ENCODE measurements around the gene SPATA13.

DNA sequence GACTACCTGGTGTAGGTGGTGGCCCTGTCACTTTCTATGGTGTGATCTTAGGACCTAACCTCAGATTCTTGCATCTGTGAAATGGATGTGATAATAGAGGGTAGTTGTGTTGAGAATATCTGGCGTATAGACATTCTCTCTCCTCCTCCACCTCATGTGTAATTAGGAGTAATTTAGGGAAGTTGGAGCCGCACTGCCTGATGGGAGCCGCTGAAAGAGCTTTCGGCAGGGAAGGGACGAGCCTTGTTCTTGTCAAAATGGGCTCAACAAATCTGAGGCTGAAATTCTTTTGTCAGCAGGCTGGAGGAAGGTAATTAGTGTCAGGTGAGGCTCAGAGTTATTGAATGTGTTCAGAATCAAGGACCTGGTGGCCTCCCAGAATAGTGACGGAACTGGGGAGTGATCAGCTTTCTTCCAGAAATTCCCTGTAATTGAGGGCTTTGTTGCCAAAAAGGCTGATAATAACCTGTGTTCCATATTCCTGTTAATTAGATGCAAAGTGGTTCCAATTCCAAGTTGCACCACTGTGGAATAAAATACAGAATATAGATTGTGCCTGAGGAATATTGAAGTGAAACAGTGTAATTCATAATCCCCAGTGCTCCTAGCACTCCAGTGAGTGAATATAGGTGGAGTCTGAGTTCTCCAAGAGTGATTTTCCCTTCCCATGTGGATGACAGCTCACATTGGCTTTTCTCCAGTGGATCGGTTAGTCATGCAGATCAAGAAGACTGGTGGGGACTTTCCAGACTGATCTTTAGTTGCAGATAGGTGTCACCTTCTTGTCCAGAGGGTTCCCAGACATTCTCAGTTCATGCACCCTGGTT is 47.5 kb downstream of the SPATA13 start:
- TF ChIP-seq, protein P1, sequence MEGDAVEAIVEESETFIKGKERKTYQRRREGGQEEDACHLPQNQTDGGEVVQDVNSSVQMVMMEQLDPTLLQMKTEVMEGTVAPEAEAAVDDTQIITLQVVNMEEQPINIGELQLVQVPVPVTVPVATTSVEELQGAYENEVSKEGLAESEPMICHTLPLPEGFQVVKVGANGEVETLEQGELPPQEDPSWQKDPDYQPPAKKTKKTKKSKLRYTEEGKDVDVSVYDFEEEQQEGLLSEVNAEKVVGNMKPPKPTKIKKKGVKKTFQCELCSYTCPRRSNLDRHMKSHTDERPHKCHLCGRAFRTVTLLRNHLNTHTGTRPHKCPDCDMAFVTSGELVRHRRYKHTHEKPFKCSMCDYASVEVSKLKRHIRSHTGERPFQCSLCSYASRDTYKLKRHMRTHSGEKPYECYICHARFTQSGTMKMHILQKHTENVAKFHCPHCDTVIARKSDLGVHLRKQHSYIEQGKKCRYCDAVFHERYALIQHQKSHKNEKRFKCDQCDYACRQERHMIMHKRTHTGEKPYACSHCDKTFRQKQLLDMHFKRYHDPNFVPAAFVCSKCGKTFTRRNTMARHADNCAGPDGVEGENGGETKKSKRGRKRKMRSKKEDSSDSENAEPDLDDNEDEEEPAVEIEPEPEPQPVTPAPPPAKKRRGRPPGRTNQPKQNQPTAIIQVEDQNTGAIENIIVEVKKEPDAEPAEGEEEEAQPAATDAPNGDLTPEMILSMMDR (tag by site-specific recombination; IDR thresholded peaks at IDR 0.05), result no peak
- no peak for TF ChIP-seq ZBTB8A (tag by site-specific recombination; IDR thresholded peaks at IDR 0.05)
- TF ChIP-seq ZNF654 (tag by site-specific recombination; IDR thresholded peaks at IDR 0.05; ENCODE audit: low read depth), result no peak
- TF ChIP-seq ZNF423 (tag by site-specific recombination; IDR thresholded peaks at IDR 0.05), result no peak
- TF ChIP-seq SETDB1 (IDR thresholded peaks at IDR 0.05; ENCODE audit: insufficient read length, low read length), result no peak
- TF ChIP-seq ZNF114 (tag by site-specific recombination; IDR thresholded peaks at IDR 0.05), result no peak
- TF ChIP-seq YY1 (tag by site-specific recombination; IDR thresholded peaks at IDR 0.05), result no peak
- TF ChIP-seq ZNF473 (tag by site-specific recombination; IDR thresholded peaks at IDR 0.05), result no peak
- TF ChIP-seq ZNF555 (tag by site-specific recombination; conservative IDR thresholded peaks at IDR 0.05), result no peak
- TF ChIP-seq, protein P2, sequence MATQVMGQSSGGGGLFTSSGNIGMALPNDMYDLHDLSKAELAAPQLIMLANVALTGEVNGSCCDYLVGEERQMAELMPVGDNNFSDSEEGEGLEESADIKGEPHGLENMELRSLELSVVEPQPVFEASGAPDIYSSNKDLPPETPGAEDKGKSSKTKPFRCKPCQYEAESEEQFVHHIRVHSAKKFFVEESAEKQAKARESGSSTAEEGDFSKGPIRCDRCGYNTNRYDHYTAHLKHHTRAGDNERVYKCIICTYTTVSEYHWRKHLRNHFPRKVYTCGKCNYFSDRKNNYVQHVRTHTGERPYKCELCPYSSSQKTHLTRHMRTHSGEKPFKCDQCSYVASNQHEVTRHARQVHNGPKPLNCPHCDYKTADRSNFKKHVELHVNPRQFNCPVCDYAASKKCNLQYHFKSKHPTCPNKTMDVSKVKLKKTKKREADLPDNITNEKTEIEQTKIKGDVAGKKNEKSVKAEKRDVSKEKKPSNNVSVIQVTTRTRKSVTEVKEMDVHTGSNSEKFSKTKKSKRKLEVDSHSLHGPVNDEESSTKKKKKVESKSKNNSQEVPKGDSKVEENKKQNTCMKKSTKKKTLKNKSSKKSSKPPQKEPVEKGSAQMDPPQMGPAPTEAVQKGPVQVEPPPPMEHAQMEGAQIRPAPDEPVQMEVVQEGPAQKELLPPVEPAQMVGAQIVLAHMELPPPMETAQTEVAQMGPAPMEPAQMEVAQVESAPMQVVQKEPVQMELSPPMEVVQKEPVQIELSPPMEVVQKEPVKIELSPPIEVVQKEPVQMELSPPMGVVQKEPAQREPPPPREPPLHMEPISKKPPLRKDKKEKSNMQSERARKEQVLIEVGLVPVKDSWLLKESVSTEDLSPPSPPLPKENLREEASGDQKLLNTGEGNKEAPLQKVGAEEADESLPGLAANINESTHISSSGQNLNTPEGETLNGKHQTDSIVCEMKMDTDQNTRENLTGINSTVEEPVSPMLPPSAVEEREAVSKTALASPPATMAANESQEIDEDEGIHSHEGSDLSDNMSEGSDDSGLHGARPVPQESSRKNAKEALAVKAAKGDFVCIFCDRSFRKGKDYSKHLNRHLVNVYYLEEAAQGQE (tag by site-specific recombination; IDR thresholded peaks at IDR 0.05), result no peak

Data from HEK293 (cell line).